ENCODE data around the gene RYR1. TPM values are rescaled to one million over a fixed set of nuclear protein-coding genes. Genes with fewer than 3 reads are reported as not detected.

RYR1 gene
- polyA plus RNA-seq, 1 of the 3 experiments (the other 2 are of a cell fraction) = under 0.01 TPM

DNA sequence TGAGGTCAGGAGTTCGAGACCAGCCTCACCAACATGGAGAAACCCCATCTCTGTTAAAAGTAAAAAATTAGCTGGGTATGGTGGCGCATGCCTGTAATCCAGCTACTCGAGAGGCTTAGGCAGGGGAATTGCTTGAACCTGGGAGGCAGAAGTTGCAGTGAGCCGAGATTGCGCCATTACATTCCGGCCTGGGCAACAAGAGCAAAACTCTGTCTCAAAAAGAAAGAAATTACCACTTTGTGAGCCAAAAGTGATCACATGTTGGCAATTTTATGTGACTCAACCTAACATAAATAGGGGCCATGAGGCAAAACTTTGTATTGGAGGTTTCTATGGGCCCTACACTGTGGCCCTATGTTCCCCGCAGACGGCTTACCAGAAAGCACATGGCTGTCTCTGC, 112.1 kb downstream of the RYR1 start:
- WGBS (ENCODE audit: low lambda C conversion rate) = 94% methylated on average over 8 of the region's 8 CpGs
- Histone ChIP-seq H3K4me3 (ENCODE audit: low read depth in 2 of 2, low read length in 1 of 2) (no peak overlapping the region), H3K9me3 (no peaks in the 10 kb centered on the region), H3K27ac (ENCODE audit: low read depth in 2 of 2, low read length in 1 of 2) (no peak overlapping the region), H3K79me2 (ENCODE audit: insufficient read depth) (no peaks in the 10 kb centered on the region), H4K20me1 (ENCODE audit: insufficient read depth) (no peaks in the 10 kb centered on the region), H3K4me2 (no peak overlapping the region), H2AFZ (ENCODE audit: low read depth) (0 out of 2 replicates have a peak overlapping the region, but pooled peaks have one; percentile 22), H3K9me2 (no peaks in the 10 kb centered on the region), H3K9ac (no peak overlapping the region), H3K4me1 (ENCODE audit: control insufficient read depth in 1 of 2, insufficient read depth in 2 of 2, low read depth in 1 of 2, low read length in 1 of 2) (peaks cover 4 to 17% of the 10 kb centered on the region in 2 experiments; a peak in 2 of 4 replicates), H3F3A (replicated peaks; ENCODE audit: insufficient read depth) (peaks cover 10% of the 10 kb centered on the region), H3K27me3 (ENCODE audit: insufficient read depth) (no peaks in the 10 kb centered on the region; the same call in 1 of the 2 replicates), H3K36me3 (replicated peaks in 1 of 2; ENCODE audit: control insufficient read depth in 1 of 2, insufficient read depth in 2 of 2, low read length in 1 of 2) (no peaks in the 10 kb centered on the region)
- ChIA-PET CTCF (interaction anchor here (1.1 to 2.5 kb wide), 8 partner anchors 12 to 91 kb away, joined by 3 to 32 read pairs (median 6); partner anchors contain the start of genes EIF3K and MAP4K1), POLR2A (no interaction called here)
- TF ChIP-seq, protein P1, sequence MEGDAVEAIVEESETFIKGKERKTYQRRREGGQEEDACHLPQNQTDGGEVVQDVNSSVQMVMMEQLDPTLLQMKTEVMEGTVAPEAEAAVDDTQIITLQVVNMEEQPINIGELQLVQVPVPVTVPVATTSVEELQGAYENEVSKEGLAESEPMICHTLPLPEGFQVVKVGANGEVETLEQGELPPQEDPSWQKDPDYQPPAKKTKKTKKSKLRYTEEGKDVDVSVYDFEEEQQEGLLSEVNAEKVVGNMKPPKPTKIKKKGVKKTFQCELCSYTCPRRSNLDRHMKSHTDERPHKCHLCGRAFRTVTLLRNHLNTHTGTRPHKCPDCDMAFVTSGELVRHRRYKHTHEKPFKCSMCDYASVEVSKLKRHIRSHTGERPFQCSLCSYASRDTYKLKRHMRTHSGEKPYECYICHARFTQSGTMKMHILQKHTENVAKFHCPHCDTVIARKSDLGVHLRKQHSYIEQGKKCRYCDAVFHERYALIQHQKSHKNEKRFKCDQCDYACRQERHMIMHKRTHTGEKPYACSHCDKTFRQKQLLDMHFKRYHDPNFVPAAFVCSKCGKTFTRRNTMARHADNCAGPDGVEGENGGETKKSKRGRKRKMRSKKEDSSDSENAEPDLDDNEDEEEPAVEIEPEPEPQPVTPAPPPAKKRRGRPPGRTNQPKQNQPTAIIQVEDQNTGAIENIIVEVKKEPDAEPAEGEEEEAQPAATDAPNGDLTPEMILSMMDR (IDR thresholded peaks at IDR 0.05) = no peak
- no peak for TF ChIP-seq CHD2 (IDR thresholded peaks at IDR 0.05; ENCODE audit: low read length, partially characterized antibody)
- TF ChIP-seq POLR2AphosphoS5 (IDR thresholded peaks at IDR 0.05; ENCODE audit: low read depth, low read length) = no peak
- TF ChIP-seq NFIC (IDR thresholded peaks at IDR 0.05; ENCODE audit: borderline replicate concordance) = no peak
- no peak for TF ChIP-seq RFX5 (IDR thresholded peaks at IDR 0.05; ENCODE audit: low read length)
- no peak for TF ChIP-seq EP300 (IDR thresholded peaks at IDR 0.05; ENCODE audit: borderline replicate concordance in 1 of 2, low read depth in 1 of 2, low read length in 1 of 2)
- no peak for TF ChIP-seq FOXM1 (IDR thresholded peaks at IDR 0.05; ENCODE audit: low read depth)
- TF ChIP-seq, protein P2, sequence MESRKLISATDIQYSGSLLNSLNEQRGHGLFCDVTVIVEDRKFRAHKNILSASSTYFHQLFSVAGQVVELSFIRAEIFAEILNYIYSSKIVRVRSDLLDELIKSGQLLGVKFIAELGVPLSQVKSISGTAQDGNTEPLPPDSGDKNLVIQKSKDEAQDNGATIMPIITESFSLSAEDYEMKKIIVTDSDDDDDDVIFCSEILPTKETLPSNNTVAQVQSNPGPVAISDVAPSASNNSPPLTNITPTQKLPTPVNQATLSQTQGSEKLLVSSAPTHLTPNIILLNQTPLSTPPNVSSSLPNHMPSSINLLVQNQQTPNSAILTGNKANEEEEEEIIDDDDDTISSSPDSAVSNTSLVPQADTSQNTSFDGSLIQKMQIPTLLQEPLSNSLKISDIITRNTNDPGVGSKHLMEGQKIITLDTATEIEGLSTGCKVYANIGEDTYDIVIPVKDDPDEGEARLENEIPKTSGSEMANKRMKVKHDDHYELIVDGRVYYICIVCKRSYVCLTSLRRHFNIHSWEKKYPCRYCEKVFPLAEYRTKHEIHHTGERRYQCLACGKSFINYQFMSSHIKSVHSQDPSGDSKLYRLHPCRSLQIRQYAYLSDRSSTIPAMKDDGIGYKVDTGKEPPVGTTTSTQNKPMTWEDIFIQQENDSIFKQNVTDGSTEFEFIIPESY (IDR thresholded peaks at IDR 0.05; ENCODE audit: borderline replicate concordance, low read depth) = no peak
- TF ChIP-seq FOXJ3 (CRISPR knock-in tag; IDR thresholded peaks at IDR 0.05) = no peak
- no peak for TF ChIP-seq FOSL2 (IDR thresholded peaks at IDR 0.05; ENCODE audit: borderline replicate concordance, low read depth)
- TF ChIP-seq GATA2 (CRISPR knock-in tag; IDR thresholded peaks at IDR 0.05) = no peak
- TF ChIP-seq EZH2phosphoT487 (IDR thresholded peaks at IDR 0.05; ENCODE audit: borderline replicate concordance, low read depth) = no peak
- no peak for TF ChIP-seq SIN3A (IDR thresholded peaks at IDR 0.05; ENCODE audit: borderline replicate concordance, low read depth, low read length)
- TF ChIP-seq RXRA (IDR thresholded peaks at IDR 0.05; ENCODE audit: borderline replicate concordance, low read depth) = no peak
- TF ChIP-seq, protein P3, sequence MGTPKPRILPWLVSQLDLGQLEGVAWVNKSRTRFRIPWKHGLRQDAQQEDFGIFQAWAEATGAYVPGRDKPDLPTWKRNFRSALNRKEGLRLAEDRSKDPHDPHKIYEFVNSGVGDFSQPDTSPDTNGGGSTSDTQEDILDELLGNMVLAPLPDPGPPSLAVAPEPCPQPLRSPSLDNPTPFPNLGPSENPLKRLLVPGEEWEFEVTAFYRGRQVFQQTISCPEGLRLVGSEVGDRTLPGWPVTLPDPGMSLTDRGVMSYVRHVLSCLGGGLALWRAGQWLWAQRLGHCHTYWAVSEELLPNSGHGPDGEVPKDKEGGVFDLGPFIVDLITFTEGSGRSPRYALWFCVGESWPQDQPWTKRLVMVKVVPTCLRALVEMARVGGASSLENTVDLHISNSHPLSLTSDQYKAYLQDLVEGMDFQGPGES (IDR thresholded peaks at IDR 0.05; ENCODE audit: low read depth, low read length) = no peak
- TF ChIP-seq, protein P4, sequence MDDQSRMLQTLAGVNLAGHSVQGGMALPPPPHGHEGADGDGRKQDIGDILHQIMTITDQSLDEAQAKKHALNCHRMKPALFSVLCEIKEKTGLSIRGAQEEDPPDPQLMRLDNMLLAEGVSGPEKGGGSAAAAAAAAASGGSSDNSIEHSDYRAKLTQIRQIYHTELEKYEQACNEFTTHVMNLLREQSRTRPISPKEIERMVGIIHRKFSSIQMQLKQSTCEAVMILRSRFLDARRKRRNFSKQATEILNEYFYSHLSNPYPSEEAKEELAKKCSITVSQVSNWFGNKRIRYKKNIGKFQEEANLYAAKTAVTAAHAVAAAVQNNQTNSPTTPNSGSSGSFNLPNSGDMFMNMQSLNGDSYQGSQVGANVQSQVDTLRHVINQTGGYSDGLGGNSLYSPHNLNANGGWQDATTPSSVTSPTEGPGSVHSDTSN (IDR thresholded peaks at IDR 0.05) = no peak
- no peak for TF ChIP-seq GABPA (IDR thresholded peaks at IDR 0.05; ENCODE audit: low read depth)
- no peak for TF ChIP-seq TAF1 (IDR thresholded peaks at IDR 0.05; ENCODE audit: borderline replicate concordance, low read depth, low read length)
- no peak for DNase-seq

Data from SK-N-SH (cell line).